HG03432 (cell line): Measurements from ENCODE around the gene DPP6.
"Not testable (repeated sequence)": the region's sequence is repeated elsewhere in the genome, so short reads cannot be mapped to it uniquely, and the experiment has no call there.

Experiments used
- ATAC-seq: cut with Tn5 transposase; IDR thresholded peaks from one replicate; pipeline ENCODE4 v1.9.1; 2021; ENCODE audit warnings: mild to moderate bottlenecking, moderate library complexity; ENCODE audit not compliant: unreplicated experiment

DPP6 gene

GRCh38 chr7:154072395-154073181 is 20.4 kb downstream of the DPP6 start:
- not testable (repeated sequence) for ATAC-seq

GRCh38 chr7:154078523-154078922 is 26.3 kb downstream of the DPP6 start:
- ATAC-seq, result not testable (repeated sequence)

- not testable (repeated sequence) for ATAC-seq
Measured at GRCh38 chr7:154080249-154080648, 28.1 kb downstream of the DPP6 start.

- ATAC-seq, result not testable (repeated sequence)
Measured at GRCh38 chr7:154087037-154087725, 35.0 kb downstream of the DPP6 start.

- ATAC-seq, result not testable (repeated sequence)
Measured at GRCh38 chr7:154092093-154092492, 39.9 kb downstream of the DPP6 start.

GRCh38 chr7:154095201-154095600 is 43.0 kb downstream of the DPP6 start:
- not testable (repeated sequence) for ATAC-seq

GRCh38 chr7:154105063-154105462 is 52.9 kb downstream of the DPP6 start:
- ATAC-seq, result not testable (repeated sequence)

- not testable (repeated sequence) for ATAC-seq
Measured at GRCh38 chr7:154109615-154110014, 57.4 kb downstream of the DPP6 start.

- ATAC-seq, result not testable (repeated sequence)
Measured at GRCh38 chr7:154113732-154114351, 61.6 kb downstream of the DPP6 start.

GRCh38 chr7:154117411-154118390 is 65.5 kb downstream of the DPP6 start:
- not testable (repeated sequence) for ATAC-seq

- ATAC-seq, result not testable (repeated sequence)
Measured at GRCh38 chr7:154120825-154121224, 68.6 kb downstream of the DPP6 start.

GRCh38 chr7:154122720-154123119 is 70.5 kb downstream of the DPP6 start:
- ATAC-seq, result not testable (repeated sequence)

GRCh38 chr7:154123397-154123796 is 71.2 kb downstream of the DPP6 start:
- not testable (repeated sequence) for ATAC-seq

- not testable (repeated sequence) for ATAC-seq
Measured at GRCh38 chr7:154129142-154129541, 76.9 kb downstream of the DPP6 start.

GRCh38 chr7:154132617-154133016 is 80.4 kb downstream of the DPP6 start:
- ATAC-seq, result not testable (repeated sequence)

GRCh38 chr7:154133703-154134277 is 81.6 kb downstream of the DPP6 start:
- ATAC-seq, result not testable (repeated sequence)

GRCh38 chr7:154134698-154135097 is 82.5 kb downstream of the DPP6 start:
- not testable (repeated sequence) for ATAC-seq

GRCh38 chr7:154135646-154136045 is 83.4 kb downstream of the DPP6 start:
- not testable (repeated sequence) for ATAC-seq

GRCh38 chr7:154145922-154146706 is 93.9 kb downstream of the DPP6 start:
- not testable (repeated sequence) for ATAC-seq
